Fibroblast of gingiva (primary cell): ENCODE data around the gene CERS3.

Experiments used
- DNase-seq: peaks from one replicate; pipeline ENCODE4 v3.0.0-alpha.2; 2011; ENCODE audit warnings: low read depth

CERS3 gene

DNA sequence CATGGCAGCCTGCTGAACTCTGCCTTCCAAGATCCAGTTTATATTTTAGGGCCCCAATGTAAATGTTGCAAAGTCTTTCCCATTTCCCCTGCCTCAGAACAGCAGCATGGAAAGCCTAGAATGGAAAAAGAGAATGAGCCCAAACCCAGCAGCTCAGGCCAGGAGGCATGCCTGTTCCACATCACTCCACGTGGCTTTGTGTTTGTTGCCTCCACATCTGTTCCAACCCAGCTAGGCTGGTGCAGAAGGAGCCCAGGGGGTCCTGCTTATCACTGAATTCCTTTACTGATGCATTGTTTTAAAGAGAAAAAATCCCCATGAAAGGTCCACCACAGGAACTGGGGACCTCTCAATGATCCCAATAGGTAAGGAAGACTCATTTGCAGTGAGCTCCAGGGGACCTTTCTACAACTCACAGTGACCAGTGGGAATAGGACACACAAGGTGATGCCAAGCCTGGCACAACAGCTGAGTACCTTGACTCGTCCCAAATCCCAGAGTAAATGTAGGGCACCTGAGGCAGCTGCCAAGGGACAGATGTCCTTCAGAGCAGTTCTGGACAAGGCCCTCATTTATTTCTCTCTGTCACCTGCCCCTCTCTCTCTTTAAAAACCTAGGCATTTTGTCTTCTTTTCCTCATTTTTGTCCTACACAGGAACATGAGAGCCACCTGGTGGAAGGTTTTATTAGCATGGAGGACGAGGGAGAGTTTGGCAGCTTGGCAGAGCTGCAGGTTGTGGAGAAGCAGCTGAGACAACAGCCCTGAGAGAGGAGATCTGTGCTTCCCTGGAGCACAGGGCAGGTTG lies 145.2 kb downstream of the CERS3 start:
- no peak for DNase-seq

DNA sequence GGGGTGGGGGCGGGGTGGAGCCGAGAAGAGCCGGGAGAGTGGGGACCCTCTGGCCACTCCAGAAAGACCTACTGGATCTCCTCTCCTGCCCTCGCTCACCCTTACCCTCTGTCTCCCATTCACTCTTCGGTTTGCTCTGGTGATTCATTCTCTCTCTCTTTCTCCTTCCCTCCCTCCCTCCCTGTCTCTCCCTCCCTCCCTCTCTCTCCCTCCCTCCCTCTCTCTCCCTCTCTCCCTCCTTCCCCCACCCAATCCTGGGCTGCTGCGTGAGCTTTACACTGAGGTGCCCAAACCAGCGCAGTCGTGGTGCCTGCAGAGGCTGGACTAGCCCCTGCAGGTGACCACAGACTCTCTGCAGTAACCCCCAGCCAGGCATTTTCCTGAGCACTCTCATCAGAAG lies 154.8 kb downstream of the CERS3 start:
- no peak for DNase-seq

DNA sequence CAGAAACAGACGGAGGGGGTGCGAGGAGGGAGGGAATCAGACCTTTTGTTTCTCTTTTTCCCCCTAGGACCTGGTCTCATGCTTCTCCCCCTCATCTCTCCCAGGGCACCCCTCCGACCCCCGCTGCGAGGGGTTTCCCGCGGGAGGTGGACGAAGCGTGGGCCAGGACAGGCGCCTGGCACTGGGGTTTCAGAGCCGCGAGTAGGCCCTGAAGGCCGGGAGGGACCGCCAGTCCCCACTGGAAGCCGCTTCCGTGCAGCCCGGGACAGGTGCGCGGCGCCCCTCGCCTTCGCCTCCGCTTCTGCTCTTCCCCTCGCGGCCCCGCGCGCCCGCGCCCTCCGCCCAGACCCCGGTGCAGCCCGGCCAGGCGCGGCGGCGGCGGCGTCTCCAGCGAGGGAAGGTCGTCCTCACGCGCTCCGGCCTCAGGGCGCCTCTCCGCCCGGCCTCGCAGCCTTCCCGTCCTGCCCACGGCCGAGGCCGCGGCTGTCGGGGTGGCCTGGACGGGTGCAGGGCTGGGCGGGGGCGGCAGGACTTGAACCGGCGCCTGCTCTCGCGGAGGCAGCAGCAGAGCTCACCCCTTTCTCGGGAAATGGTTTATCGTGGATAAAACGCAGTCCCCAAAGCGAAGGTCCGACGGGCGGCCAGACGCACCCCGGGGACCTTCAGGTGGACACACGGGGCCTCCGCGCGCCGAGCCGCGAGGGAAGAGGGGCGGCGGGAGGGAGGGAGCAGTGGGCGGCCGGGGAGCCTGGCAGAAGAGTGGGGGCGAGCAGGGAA lies 155.4 kb downstream of the CERS3 start:
- DNase-seq = no peak

- DNase-seq = no peak
Measured at GRCh38 chr15:100372739-100373119, 156.0 kb downstream of the CERS3 start.

DNA sequence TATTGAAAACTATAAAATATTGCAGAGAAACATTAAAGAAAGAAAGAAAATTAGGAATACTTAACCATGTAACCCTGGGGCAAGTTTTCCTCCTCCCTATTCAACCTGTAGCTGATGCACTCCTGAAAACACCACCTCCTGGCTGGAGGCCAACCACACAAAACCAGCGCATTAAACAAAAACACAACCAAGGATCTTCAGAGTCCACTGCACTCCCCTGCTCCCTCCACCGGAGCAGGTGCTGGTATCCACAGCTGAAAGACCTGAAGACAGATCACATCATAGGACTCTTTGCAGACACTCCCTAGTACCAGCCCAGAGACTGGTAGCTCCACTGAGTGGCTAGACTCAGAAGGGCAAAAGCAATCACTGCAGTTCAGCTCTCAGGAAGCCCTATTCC lies 173.4 kb downstream of the CERS3 start:
- no peak for DNase-seq

GRCh38 chr15:100353449-100353848 lies 175.3 kb downstream of the CERS3 start:
- DNase-seq = no peak

DNA sequence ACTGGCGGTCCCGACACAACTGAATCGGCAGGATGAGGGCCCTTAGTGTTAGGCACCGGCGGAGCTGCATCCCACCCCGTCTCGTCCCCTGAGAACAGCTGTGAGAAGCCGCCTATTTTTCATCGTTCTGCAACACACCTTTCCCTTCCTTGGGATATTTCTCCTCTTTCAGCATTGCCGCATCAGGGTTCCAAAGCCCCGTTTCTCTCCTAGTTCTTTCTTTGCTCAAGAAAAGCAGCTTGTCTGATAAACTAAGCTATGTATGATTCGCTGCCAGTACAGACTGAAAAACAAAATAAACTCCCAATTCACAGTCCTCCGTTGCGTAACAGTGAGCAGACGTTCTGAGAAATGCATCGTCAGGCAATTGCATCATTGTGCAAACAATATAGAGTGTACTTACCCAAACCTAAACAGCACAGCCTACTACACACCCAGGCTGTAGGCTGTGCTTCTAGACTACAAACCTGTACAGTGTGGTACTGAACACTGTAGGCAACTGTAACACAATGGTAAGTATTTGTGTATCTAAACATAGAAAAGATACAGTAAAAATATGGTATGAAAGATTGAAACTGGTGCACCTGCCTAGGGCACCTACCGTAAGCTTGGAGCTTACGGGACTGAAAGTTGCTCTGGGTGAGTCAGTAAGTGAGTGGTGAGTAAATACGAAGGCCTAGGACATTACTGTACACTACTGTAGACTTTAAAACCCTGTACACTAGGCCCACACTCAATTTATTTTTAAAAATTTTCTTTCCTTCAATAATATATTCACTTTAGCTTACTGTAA lies 178.1 kb downstream of the CERS3 start:
- peak; percentile 80 for DNase-seq
